SU-DHL-6 (cell line): ENCODE results near the gene SUMF1.

Experiments used
- H2AFZ ChIP-seq: fragments of 200-600 bp; sonication (generic); 2 replicates; pipeline ENCODE4 v1.6.1; 2014; ENCODE audit warnings: low read depth, mild to moderate bottlenecking, moderate library complexity, mixed read lengths, antibody characterized with exemption, low read length; ENCODE audit not compliant: severe bottlenecking
- H3F3A ChIP-seq: fragments of 200-600 bp; shearing (Covaris generic); 2 replicates; pipeline ENCODE4 v1.6.0; 2016; ENCODE audit warnings: antibody characterized with exemption, mild to moderate bottlenecking; ENCODE audit not compliant: insufficient read depth
- H3K27ac ChIP-seq: fragments of 200-600 bp; sonication (generic); 2 replicates; pipeline ENCODE4 v1.5.1; 2016; ENCODE audit warnings: low read depth, mild to moderate bottlenecking, low read length, moderate library complexity, mixed read lengths
- H3K27me3 ChIP-seq: fragments of 200-600 bp; sonication (generic), shearing (Covaris generic); 2 replicates; pipeline ENCODE4 v1.6.0; 2014; ENCODE audit warnings: mild to moderate bottlenecking, low read length
- H3K36me3 ChIP-seq: fragments of 200-600 bp; sonication (generic); 2 replicates; pipeline ENCODE4 v1.6.1; 2014; ENCODE audit warnings: mild to moderate bottlenecking, low read length, mixed read lengths
- H3K4me2 ChIP-seq: fragments of 300-600, 200-600 bp; shearing (Covaris generic), sonication (generic); 2 replicates; pipeline ENCODE4 v1.6.0; 2014; ENCODE audit warnings: low read length, low read depth, mild to moderate bottlenecking; ENCODE audit not compliant: poor library complexity, severe bottlenecking
- H3K4me3 ChIP-seq: fragments of 200-600 bp; sonication (generic); 2 replicates; pipeline ENCODE4 v1.5.1; 2014; ENCODE audit warnings: antibody characterized with exemption, low read length, mild to moderate bottlenecking, mixed read lengths; ENCODE audit not compliant: insufficient read depth, poor library complexity, severe bottlenecking
- H3K79me2 ChIP-seq: fragments of 200-600 bp; sonication (generic); 2 replicates; pipeline ENCODE4 v1.6.1; 2014; ENCODE audit warnings: mild to moderate bottlenecking, low read length, moderate library complexity; ENCODE audit not compliant: insufficient read depth
- H3K9ac ChIP-seq: fragments of 200-600 bp; sonication (generic); 2 replicates; pipeline ENCODE4 v1.7.0; 2014; ENCODE audit warnings: mild to moderate bottlenecking, low read length
- H3K9me2 ChIP-seq: fragments of 200-600 bp; sonication (generic); replicated peaks from 2 replicates; pipeline ENCODE4 v1.6.1; 2014; ENCODE audit warnings: low read length; ENCODE audit not compliant: insufficient read depth
- H3K9me3 ChIP-seq: fragments of 200-600 bp; sonication (generic); 2 replicates; pipeline ENCODE4 v1.6.1; 2014; ENCODE audit warnings: low read length, mixed read lengths; ENCODE audit not compliant: insufficient read depth
- H4K20me1 ChIP-seq: fragments of 200-600 bp; sonication (generic); 2 replicates; pipeline ENCODE4 v1.6.1; 2014; ENCODE audit warnings: low read depth, mild to moderate bottlenecking, antibody characterized with exemption, low read length, moderate library complexity, mixed read lengths
- EZH2phosphoT487 ChIP-seq: fragments of 200-600 bp; sonication (generic), shearing (Covaris generic); conservative IDR thresholded peaks from 2 replicates; pipeline ENCODE4 v1.6.1; 2018; ENCODE audit warnings: mild to moderate bottlenecking, antibody characterized with exemption, low read length, moderate library complexity, mixed read lengths
- TF ChIP-seq, protein P1 (sequence below): fragments of 200-600 bp; sonication (generic); IDR thresholded peaks from one replicate; pipeline ENCODE4 v1.5.1; 2017; ENCODE audit warnings: antibody characterized with exemption, mild to moderate bottlenecking, low read length, moderate library complexity; ENCODE audit not compliant: insufficient read depth, poor library complexity, severe bottlenecking

SUMF1 gene

DNA sequence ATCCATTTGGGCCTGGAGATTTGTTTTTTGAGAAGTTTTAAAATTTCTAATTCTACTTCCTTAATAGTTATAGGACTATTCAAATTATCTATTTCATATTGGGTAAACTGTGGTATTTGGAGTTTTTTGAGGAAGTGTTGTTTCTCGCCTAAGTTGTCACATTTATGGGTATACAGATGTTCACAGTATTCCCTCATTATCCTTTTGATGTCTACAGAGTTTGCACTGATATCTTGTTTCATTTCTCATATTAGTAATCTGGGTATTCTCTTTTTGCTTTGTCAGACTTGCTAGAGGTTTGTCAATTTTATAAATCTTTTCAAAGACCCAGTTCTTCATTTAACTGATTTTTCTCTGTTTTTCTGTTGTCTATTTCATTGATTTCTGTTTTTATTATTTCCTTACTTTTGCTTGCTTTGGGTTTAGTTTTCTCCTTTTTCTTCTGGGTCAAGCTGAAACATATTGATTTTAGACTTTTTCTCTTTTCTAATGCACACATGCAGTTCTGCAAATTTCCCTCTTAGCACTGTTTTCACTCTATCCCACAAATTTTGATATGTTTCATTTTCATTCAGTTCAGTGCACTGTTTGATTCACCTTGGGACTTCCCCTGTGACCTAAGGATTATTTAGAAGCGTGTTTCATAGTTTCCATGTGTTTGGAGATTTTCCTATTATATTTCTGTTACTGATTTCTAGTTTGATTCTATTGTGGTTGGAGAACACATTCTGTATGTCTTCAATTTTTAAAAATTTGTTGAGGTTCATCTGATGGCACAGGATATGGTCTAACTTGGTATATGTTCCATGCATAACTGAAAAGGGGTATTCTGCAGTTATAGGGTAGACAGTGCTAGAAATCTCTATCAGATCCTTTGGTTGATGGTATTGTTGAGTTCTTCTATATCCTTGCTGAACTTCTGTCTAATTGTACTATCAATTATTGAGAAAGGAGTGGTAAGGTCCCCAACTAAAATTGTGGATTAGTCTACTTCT is 79.6 kb downstream of the SUMF1 start:
- H3K79me2 ChIP-seq = no peaks in the 10 kb centered on the region
- no peak overlapping the region for H3K4me3 ChIP-seq
- no peaks in the 10 kb centered on the region for H3K27me3 ChIP-seq
- TF ChIP-seq, protein P1, sequence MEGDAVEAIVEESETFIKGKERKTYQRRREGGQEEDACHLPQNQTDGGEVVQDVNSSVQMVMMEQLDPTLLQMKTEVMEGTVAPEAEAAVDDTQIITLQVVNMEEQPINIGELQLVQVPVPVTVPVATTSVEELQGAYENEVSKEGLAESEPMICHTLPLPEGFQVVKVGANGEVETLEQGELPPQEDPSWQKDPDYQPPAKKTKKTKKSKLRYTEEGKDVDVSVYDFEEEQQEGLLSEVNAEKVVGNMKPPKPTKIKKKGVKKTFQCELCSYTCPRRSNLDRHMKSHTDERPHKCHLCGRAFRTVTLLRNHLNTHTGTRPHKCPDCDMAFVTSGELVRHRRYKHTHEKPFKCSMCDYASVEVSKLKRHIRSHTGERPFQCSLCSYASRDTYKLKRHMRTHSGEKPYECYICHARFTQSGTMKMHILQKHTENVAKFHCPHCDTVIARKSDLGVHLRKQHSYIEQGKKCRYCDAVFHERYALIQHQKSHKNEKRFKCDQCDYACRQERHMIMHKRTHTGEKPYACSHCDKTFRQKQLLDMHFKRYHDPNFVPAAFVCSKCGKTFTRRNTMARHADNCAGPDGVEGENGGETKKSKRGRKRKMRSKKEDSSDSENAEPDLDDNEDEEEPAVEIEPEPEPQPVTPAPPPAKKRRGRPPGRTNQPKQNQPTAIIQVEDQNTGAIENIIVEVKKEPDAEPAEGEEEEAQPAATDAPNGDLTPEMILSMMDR = no peak
- TF ChIP-seq EZH2phosphoT487 = no peak
- H2AFZ ChIP-seq = no peak overlapping the region
- no peak overlapping the region for H3K9ac ChIP-seq
- no peak overlapping the region for H3K4me2 ChIP-seq
- H3K9me3 ChIP-seq = no peaks in the 10 kb centered on the region
- H4K20me1 ChIP-seq = no peaks in the 10 kb centered on the region
- H3F3A ChIP-seq = no peaks in the 10 kb centered on the region
- no peaks in the 10 kb centered on the region for H3K36me3 ChIP-seq
- H3K9me2 ChIP-seq = no peaks in the 10 kb centered on the region
- H3K27ac ChIP-seq = no peak overlapping the region

DNA sequence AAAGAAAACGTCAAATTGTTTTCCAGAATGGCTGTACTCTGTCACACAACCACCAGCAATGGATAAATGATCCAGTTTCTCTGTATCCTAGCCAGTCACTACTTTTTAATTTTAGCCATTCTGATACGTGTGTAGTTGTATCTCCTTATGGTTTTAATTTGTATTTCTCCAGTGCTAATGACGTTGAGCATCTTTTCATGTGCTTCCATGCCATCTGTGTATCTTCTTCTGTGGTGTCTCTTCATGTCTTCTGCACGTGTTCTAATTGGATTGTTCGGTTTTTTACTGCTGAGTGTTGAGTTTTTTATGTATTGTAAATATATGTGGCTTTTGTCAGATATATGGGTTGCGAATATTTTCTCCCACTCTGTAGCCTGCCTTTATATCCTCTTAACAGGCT is 81.9 kb downstream of the SUMF1 start:
- no peaks in the 10 kb centered on the region for H4K20me1 ChIP-seq
- H3K36me3 ChIP-seq = no peaks in the 10 kb centered on the region
- H2AFZ ChIP-seq = no peak overlapping the region
- no peaks in the 10 kb centered on the region for H3F3A ChIP-seq
- H3K4me2 ChIP-seq = no peak overlapping the region
- no peak for TF ChIP-seq EZH2phosphoT487
- TF ChIP-seq, protein P1 = no peak
- H3K9me3 ChIP-seq = no peaks in the 10 kb centered on the region
- no peaks in the 10 kb centered on the region for H3K9me2 ChIP-seq
- no peaks in the 10 kb centered on the region for H3K27me3 ChIP-seq
- no peak overlapping the region for H3K9ac ChIP-seq
- no peaks in the 10 kb centered on the region for H3K79me2 ChIP-seq
- H3K4me3 ChIP-seq = no peak overlapping the region
- no peak overlapping the region for H3K27ac ChIP-seq

DNA sequence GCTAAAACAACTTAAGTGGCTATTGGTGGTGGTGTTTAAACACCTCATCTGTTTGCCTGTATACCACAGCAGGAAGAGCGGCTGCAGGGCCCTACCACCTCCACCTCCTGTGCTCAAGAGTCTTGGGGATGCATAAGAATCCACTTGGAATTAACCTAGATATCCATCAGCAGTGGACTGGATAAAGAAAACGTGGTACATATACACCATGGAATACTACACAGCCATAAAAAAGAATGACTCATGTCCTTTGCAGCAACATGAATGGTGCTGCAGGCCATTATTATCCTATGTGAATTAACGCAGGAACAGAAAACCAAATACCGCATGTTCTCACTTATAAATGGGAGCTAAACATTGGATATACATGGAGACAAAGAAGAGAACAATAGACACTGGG is 87.1 kb downstream of the SUMF1 start:
- Histone ChIP-seq H3K79me2 (no peaks in the 10 kb centered on the region), H3K4me2 (no peak overlapping the region), H3K9me3 (no peaks in the 10 kb centered on the region), H2AFZ (no peak overlapping the region), H3K9ac (no peak overlapping the region), H3K27ac (no peak overlapping the region), H3K27me3 (no peaks in the 10 kb centered on the region), H3K4me3 (no peak overlapping the region), H4K20me1 (no peaks in the 10 kb centered on the region), H3F3A (no peaks in the 10 kb centered on the region), H3K9me2 (no peaks in the 10 kb centered on the region), H3K36me3 (no peaks in the 10 kb centered on the region)
- TF ChIP-seq, protein P1 = no peak
- TF ChIP-seq EZH2phosphoT487 = no peak
